ENCODE results near the gene CRYAB.

DNA sequence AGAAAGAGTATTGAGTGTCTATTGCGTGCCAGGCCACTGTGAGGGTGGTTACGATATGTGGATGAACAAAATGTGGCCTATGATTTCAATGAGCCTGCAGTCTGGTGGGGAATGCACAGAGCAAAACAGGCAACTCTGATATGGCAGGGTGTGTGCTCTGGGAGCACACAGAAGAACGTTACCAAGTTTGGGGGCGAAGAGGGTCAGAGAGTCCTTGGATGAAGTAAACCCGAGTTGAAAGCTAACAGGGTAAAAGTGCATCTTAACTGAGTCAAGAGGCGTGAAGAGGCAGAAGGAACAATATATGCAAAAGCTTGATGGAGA lies 32.0 kb downstream of the CRYAB start:
- TF ChIP-seq SP1 (IDR thresholded peaks at IDR 0.05) = no peak
- no peak for TF ChIP-seq ZNF384 (IDR thresholded peaks at IDR 0.05)
- no peak for TF ChIP-seq SUZ12 (IDR thresholded peaks at IDR 0.05)
- TF ChIP-seq ARNT (IDR thresholded peaks at IDR 0.05) = no peak
- TF ChIP-seq FOXK2 (IDR thresholded peaks at IDR 0.05) = no peak
- no peak for TF ChIP-seq L3MBTL2 (conservative IDR thresholded peaks at IDR 0.05)
- TF ChIP-seq TARDBP (IDR thresholded peaks at IDR 0.05) = no peak
- no peak for TF ChIP-seq HDGF (IDR thresholded peaks at IDR 0.05; ENCODE audit: borderline replicate concordance)
- no peak for TF ChIP-seq FOXM1 (IDR thresholded peaks at IDR 0.05; ENCODE audit: borderline replicate concordance)
- TF ChIP-seq BHLHE40 (IDR thresholded peaks at IDR 0.05; ENCODE audit: borderline replicate concordance) = no peak

Data from HEK293T (cell line).